HepG2 (cell line): ENCODE results near the gene RSPRY1. TPM values are rescaled to one million over a fixed set of nuclear protein-coding genes. Genes with fewer than 3 reads are reported as not detected.

Experiments
- CEBPG ChIP-seq: IDR thresholded peaks from 2 replicates; pipeline ENCODE4 v1.6.1; 2016
- EP300 ChIP-seq, 3 experiments: sonication (generic) in 1 of 3; formaldehyde crosslinking in 1 of 3; IDR thresholded peaks; 2 replicates each; pipeline versions ENCODE4 v1.5.1 to v1.6.1; 2011 to 2020; ENCODE audit warnings: low read depth in 2 of 3, low read length in 2 of 3, borderline replicate concordance in 1 of 3, improper control_type of control experiment in 1 of 3, mild to moderate bottlenecking in 1 of 3, missing genetic modification reagents in 1 of 3, moderate library complexity in 1 of 3
- ETV5 ChIP-seq: IDR thresholded peaks from 2 replicates; pipeline ENCODE4 v1.6.1; 2018; ENCODE audit warnings: missing biosample characterization, missing genetic modification reagents, inconsistent platforms, borderline replicate concordance
- FIP1L1 ChIP-seq: fragments of 200-400 bp; formaldehyde crosslinking; IDR thresholded peaks from 2 replicates; pipeline ENCODE4 v1.6.1; 2018; ENCODE audit warnings: low read depth, mild to moderate bottlenecking, low read length, moderate library complexity, borderline replicate concordance; ENCODE audit not compliant: insufficient read depth
- FOSL1 ChIP-seq: sonication (generic); formaldehyde crosslinking; IDR thresholded peaks from 2 replicates; pipeline ENCODE4 v1.9.0; 2021; ENCODE audit warnings: missing genetic modification reagents, borderline replicate concordance
- FOXA3 ChIP-seq: IDR thresholded peaks from 2 replicates; pipeline ENCODE4 v1.6.1; 2016; ENCODE audit warnings: missing genetic modification reagents, missing compliant biosample characterization
- FOXK1 ChIP-seq: sonication (generic); formaldehyde crosslinking; IDR thresholded peaks from 2 replicates; pipeline ENCODE4 v1.4.0; 2020; ENCODE audit warnings: low read depth, missing genetic modification reagents, borderline replicate concordance
- HDAC2 ChIP-seq: sonication (generic); formaldehyde crosslinking; IDR thresholded peaks from 2 replicates; pipeline ENCODE4 v1.4.0; 2020; ENCODE audit warnings: missing genetic modification reagents
- HMG20B ChIP-seq: conservative IDR thresholded peaks from 2 replicates; pipeline ENCODE4 v1.6.1; 2016; ENCODE audit warnings: missing genetic modification reagents, missing compliant biosample characterization
- HNF4G ChIP-seq, 2 experiments: sonication (generic) in 1 of 2; formaldehyde crosslinking in 1 of 2; IDR thresholded peaks; 2 replicates each; pipeline versions ENCODE4 v1.4.0 to v1.6.1; 2011 to 2020; ENCODE audit warnings: borderline replicate concordance in 2 of 2, low read depth in 2 of 2, mild to moderate bottlenecking in 2 of 2, low read length in 1 of 2, missing genetic modification reagents in 1 of 2, moderate library complexity in 1 of 2
- KDM3A ChIP-seq: IDR thresholded peaks from 2 replicates; pipeline ENCODE4 v1.6.1; 2018; ENCODE audit warnings: low read depth, missing compliant biosample characterization
- MED1 ChIP-seq: sonication (generic); formaldehyde crosslinking; IDR thresholded peaks from 2 replicates; pipeline ENCODE4 v1.4.0; 2020; ENCODE audit warnings: missing genetic modification reagents
- MEF2D ChIP-seq: sonication (generic); formaldehyde crosslinking; IDR thresholded peaks from 2 replicates; pipeline ENCODE4 v1.5.1; 2020; ENCODE audit warnings: mild to moderate bottlenecking, missing genetic modification reagents
- MIER3 ChIP-seq: IDR thresholded peaks from 2 replicates; pipeline ENCODE4 v1.6.1; 2016; ENCODE audit warnings: missing compliant biosample characterization, borderline replicate concordance
- NFKBIZ ChIP-seq: IDR thresholded peaks from 2 replicates; pipeline ENCODE4 v1.6.1; 2018; ENCODE audit warnings: missing genetic modification reagents, missing compliant biosample characterization
- ONECUT2 ChIP-seq: sonication (generic); formaldehyde crosslinking; IDR thresholded peaks from 2 replicates; pipeline ENCODE4 v1.4.0; 2020; ENCODE audit warnings: missing genetic modification reagents
- PHF21A ChIP-seq: sonication (generic); formaldehyde crosslinking; IDR thresholded peaks from 2 replicates; pipeline ENCODE4 v1.5.0; 2020; ENCODE audit warnings: mild to moderate bottlenecking, missing genetic modification reagents
- PPARG ChIP-seq: conservative IDR thresholded peaks from 2 replicates; pipeline ENCODE4 v1.6.1; 2016; ENCODE audit warnings: missing biosample characterization, missing genetic modification reagents
- SCMH1 ChIP-seq: sonication (generic); formaldehyde crosslinking; IDR thresholded peaks from 2 replicates; pipeline ENCODE4 v1.9.0; 2021; ENCODE audit warnings: missing genetic modification reagents, mild to moderate bottlenecking, borderline replicate concordance
- SOX13 ChIP-seq, 3 experiments: fragments of 450-650 bp in 1 of 3; sonication (generic) in 1 of 3; formaldehyde crosslinking in 1 of 3; IDR thresholded peaks in 2 of 3; conservative IDR thresholded peaks in 1 of 3; 2 replicates each; pipeline versions ENCODE4 v1.5.0 to v1.6.1; 2016 to 2020; ENCODE audit warnings: antibody characterized with exemption in 1 of 3, mild to moderate bottlenecking in 1 of 3, missing compliant biosample characterization in 1 of 3, missing genetic modification reagents in 1 of 3, moderate library complexity in 1 of 3
- SOX6 ChIP-seq, 2 experiments: fragments of 450-650 bp in 1 of 2; sonication (generic) in 1 of 2; formaldehyde crosslinking in 1 of 2; IDR thresholded peaks; 2 replicates each; pipeline versions ENCODE4 v1.4.0 to v1.6.1; 2017 to 2020; ENCODE audit warnings: antibody characterized with exemption in 1 of 2, mild to moderate bottlenecking in 1 of 2, missing genetic modification reagents in 1 of 2
- TCF7 ChIP-seq: sonication (generic); IDR thresholded peaks from 2 replicates; pipeline ENCODE4 v1.6.1; 2016; ENCODE audit warnings: antibody characterized with exemption, low read depth
- TFE3 ChIP-seq: IDR thresholded peaks from 2 replicates; pipeline ENCODE4 v1.6.1; 2016
- ZNF10 ChIP-seq: sonication (generic); formaldehyde crosslinking; IDR thresholded peaks from 2 replicates; pipeline ENCODE4 v1.4.0; 2020; ENCODE audit warnings: mild to moderate bottlenecking, low read depth, missing genetic modification reagents, borderline replicate concordance
- ZNF124 ChIP-seq: sonication (generic); formaldehyde crosslinking; IDR thresholded peaks from 2 replicates; pipeline ENCODE4 v1.4.0; 2020; ENCODE audit warnings: missing genetic modification reagents
- ZNF792 ChIP-seq: IDR thresholded peaks from 2 replicates; pipeline ENCODE4 v1.6.1; 2016
- ZNF878 ChIP-seq: sonication (generic); formaldehyde crosslinking; IDR thresholded peaks from 2 replicates; pipeline ENCODE4 v1.8.1; 2023; ENCODE audit warnings: mild to moderate bottlenecking, missing genetic modification reagents, moderate library complexity
- polyA plus RNA-seq, 8 experiments: library from polyadenylated mRNA; depleted of rRNA in 3 of 8; stranded (reverse) in 7 of 8; unstranded in 1 of 8; fragments of >200 nt; fragmentation: Illumina TruSeq in 4 of 8; extraction: Trizol in 4 of 8; gene quantifications; 2 replicates each; pipeline versions ENCODE4 v1.2.1 to v1.2.3, GENCODE V29; 2011 to 2016; ENCODE audit warnings: low read depth in 4 of 8, missing spikeins in 1 of 8, mixed read lengths in 1 of 8; ENCODE audit not compliant: insufficient read depth in 1 of 8
- total RNA-seq, 5 experiments: library from RNA; depleted of rRNA; stranded (reverse); fragments of >200 nt; fragmentation: Illumina TruSeq; extraction: Trizol; gene quantifications; 2 replicates each; pipeline ENCODE4 v1.2.3, GENCODE V29; 2016; ENCODE audit warnings: low read depth in 1 of 5
- TF ChIP-seq, protein P1 (sequence below): IDR thresholded peaks from 2 replicates; pipeline ENCODE4 v1.6.1; 2016; ENCODE audit warnings: mild to moderate bottlenecking

The RSPRY1 gene
- total and polyA plus RNA-seq, 2 of the 13 experiments (the other 11 are each of a cell fraction or from before 2014, with no cell fraction given) = 53.4 to 61.0 TPM

GRCh38 chr16:57156351-57156703 is 29.8 kb upstream of the RSPRY1 start (continued):
- TF ChIP-seq SOX13 (IDR thresholded peaks at IDR 0.05) = no peak
- peak in 1 of 2 experiments; percentile 70; a peak in 2 of 4 replicates for TF ChIP-seq SOX13 (CRISPR knock-in tag; conservative IDR thresholded peaks at IDR 0.05 in 1 of 2, IDR thresholded peaks at IDR 0.05 in 1 of 2)
- peak; percentile 53; the same call in 1 of the 2 replicates for TF ChIP-seq PPARG
- TF ChIP-seq HNF4G (IDR thresholded peaks at IDR 0.05; ENCODE audit: borderline replicate concordance, low read depth, low read length) = peak; percentile 52; the same call in 1 of the 2 replicates
- TF ChIP-seq HNF4G (CRISPR knock-in tag; IDR thresholded peaks at IDR 0.05; ENCODE audit: borderline replicate concordance, low read depth) = no peak
- TF ChIP-seq KDM3A (CRISPR knock-in tag) = peak; percentile 57; the same call in 1 of the 2 replicates
- peak in 1 of 2 experiments; percentile 87; a peak in 2 of 4 replicates for TF ChIP-seq EP300 (IDR thresholded peaks at IDR 0.05; ENCODE audit: low read depth in 2 of 2, low read length in 2 of 2)
- TF ChIP-seq EP300 (CRISPR knock-in tag; IDR thresholded peaks at IDR 0.05; ENCODE audit: borderline replicate concordance) = peak; percentile 62; the same call in 1 of the 2 replicates
- peak; percentile 78 for TF ChIP-seq FOXA3 (CRISPR knock-in tag)
- peak; percentile 64; the same call in 1 of the 2 replicates for TF ChIP-seq MED1 (CRISPR knock-in tag)
- peak; percentile 58; the same call in 1 of the 2 replicates for TF ChIP-seq HMG20B (CRISPR knock-in tag)
- no peak for TF ChIP-seq SCMH1 (CRISPR knock-in tag)
- no peak; the same call in 1 of the 2 replicates for TF ChIP-seq TFE3 (CRISPR knock-in tag)
- TF ChIP-seq ETV5 = peak; percentile 91
- TF ChIP-seq ONECUT2 (CRISPR knock-in tag) = peak; percentile 70; the same call in 1 of the 2 replicates
- no peak for TF ChIP-seq FOSL1
- TF ChIP-seq MEF2D = peak; percentile 72; the same call in 1 of the 2 replicates
- 0 out of 2 replicates have a peak, but pooled peaks have one; percentile 27 for TF ChIP-seq PHF21A (CRISPR knock-in tag)
- peak; percentile 37; the same call in 1 of the 2 replicates for TF ChIP-seq CEBPG (CRISPR knock-in tag)
- no peak for TF ChIP-seq FIP1L1
- peak; percentile 53; the same call in 1 of the 2 replicates for TF ChIP-seq FOXK1 (CRISPR knock-in tag)
- peak; percentile 83; the same call in 1 of the 2 replicates for TF ChIP-seq ZNF124 (CRISPR knock-in tag)
- peak; percentile 64; the same call in 1 of the 2 replicates for TF ChIP-seq MIER3 (CRISPR knock-in tag)
- TF ChIP-seq ZNF10 = no peak
- peak; percentile 81 for TF ChIP-seq HDAC2 (CRISPR knock-in tag)
- TF ChIP-seq NFKBIZ = no peak
- TF ChIP-seq ZNF792 = 0 out of 2 replicates have a peak, but pooled peaks have one; percentile 55
- no peak for TF ChIP-seq SOX6 (IDR thresholded peaks at IDR 0.05)
- peak; percentile 84 for TF ChIP-seq SOX6 (CRISPR knock-in tag; IDR thresholded peaks at IDR 0.05)
- TF ChIP-seq, protein P1, sequence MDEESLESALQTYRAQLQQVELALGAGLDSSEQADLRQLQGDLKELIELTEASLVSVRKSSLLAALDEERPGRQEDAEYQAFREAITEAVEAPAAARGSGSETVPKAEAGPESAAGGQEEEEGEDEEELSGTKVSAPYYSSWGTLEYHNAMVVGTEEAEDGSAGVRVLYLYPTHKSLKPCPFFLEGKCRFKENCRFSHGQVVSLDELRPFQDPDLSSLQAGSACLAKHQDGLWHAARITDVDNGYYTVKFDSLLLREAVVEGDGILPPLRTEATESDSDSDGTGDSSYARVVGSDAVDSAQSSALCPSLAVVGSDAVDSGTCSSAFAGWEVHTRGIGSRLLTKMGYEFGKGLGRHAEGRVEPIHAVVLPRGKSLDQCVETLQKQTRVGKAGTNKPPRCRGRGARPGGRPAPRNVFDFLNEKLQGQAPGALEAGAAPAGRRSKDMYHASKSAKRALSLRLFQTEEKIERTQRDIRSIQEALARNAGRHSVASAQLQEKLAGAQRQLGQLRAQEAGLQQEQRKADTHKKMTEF = peak; percentile 83
- peak; percentile 96 for TF ChIP-seq TCF7
- no peak for TF ChIP-seq ZNF878 (CRISPR knock-in tag)
